GM18517 (cell line): Measurements from ENCODE around the gene SNN.

Experiments used
- ATAC-seq: cut with Tn5 transposase; IDR thresholded peaks from one replicate; pipeline ENCODE4 v1.9.1; 2021; ENCODE audit warnings: mild to moderate bottlenecking, moderate library complexity; ENCODE audit not compliant: unreplicated experiment

Gene SNN

GRCh38 chr16:11667824-11668622, at the start of gene SNN:
Gene SNN, plus strand, starts transcription at chr16:11668455. Its CDS starts 7,605 bp downstream, at chr16:11676060.
- no peak for ATAC-seq

GRCh38 chr16:11619327-11619851, 48.9 kb upstream of the SNN start:
- ATAC-seq, result peak; percentile 50

GRCh38 chr16:11620243-11621003, 47.8 kb upstream of the SNN start:
- no peak for ATAC-seq

- ATAC-seq, result no peak
Measured at GRCh38 chr16:11621539-11621919, 46.7 kb upstream of the SNN start.

GRCh38 chr16:11621920-11622651, 46.2 kb upstream of the SNN start:
- ATAC-seq, result no peak

GRCh38 chr16:11624205-11624604, 44.0 kb upstream of the SNN start:
- no peak for ATAC-seq

GRCh38 chr16:11624636-11625607, 43.3 kb upstream of the SNN start:
- ATAC-seq, result no peak

- ATAC-seq, result no peak
Measured at GRCh38 chr16:11625769-11626168, 42.5 kb upstream of the SNN start.

- no peak for ATAC-seq
Measured at GRCh38 chr16:11626657-11627291, 41.5 kb upstream of the SNN start.

- ATAC-seq, result no peak
Measured at GRCh38 chr16:11627292-11627663, 41.0 kb upstream of the SNN start.

- no peak for ATAC-seq
Measured at GRCh38 chr16:11627822-11628457, 40.3 kb upstream of the SNN start.

GRCh38 chr16:11629071-11630030, 38.9 kb upstream of the SNN start:
- ATAC-seq, result no peak

- no peak for ATAC-seq
Measured at GRCh38 chr16:11630046-11630767, 38.0 kb upstream of the SNN start.

- ATAC-seq, result no peak
Measured at GRCh38 chr16:11630768-11631056, 37.5 kb upstream of the SNN start.

GRCh38 chr16:11631214-11631613, 37.0 kb upstream of the SNN start:
- ATAC-seq, result no peak

- ATAC-seq, result no peak
Measured at GRCh38 chr16:11632455-11632939, 35.8 kb upstream of the SNN start.

- no peak for ATAC-seq
Measured at GRCh38 chr16:11633113-11633512, 35.1 kb upstream of the SNN start.

- ATAC-seq, result no peak
Measured at GRCh38 chr16:11634312-11634711, 33.9 kb upstream of the SNN start.
